ENCODE measurements around the gene FOXC1.

The FOXC1 gene

DNA sequence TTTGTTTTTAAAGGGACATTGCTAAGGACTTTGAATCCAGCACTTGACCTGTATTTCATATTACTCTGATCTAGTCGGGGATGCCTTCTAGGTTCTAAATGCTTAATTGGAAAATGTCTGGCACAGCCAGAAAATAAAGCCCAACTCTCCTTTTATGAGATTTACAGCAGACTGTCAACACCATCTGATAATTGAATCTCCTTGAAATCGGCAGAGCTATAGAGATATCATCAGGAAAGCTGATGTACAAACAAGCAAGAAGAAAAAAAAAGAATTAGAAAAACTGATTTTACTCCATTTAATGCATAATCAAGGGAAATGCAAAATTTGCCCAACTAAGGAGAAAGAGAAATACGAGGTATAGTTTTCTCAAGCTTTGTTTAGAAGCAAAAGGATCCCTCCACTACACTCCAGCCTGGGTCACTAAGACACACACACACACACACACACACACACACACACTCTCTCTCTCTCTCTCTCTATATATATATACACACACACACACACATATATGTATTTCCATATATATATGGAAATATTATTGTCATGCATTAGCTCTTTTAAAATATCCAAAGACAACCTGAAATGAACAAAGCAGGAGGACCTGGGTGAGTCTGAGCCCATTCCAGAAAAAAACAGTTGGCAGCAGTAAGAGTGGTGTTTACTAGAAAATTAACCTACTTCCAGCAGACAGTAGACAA, 9.5 kb upstream of the FOXC1 start:
- DNase-seq = no peak

DNA sequence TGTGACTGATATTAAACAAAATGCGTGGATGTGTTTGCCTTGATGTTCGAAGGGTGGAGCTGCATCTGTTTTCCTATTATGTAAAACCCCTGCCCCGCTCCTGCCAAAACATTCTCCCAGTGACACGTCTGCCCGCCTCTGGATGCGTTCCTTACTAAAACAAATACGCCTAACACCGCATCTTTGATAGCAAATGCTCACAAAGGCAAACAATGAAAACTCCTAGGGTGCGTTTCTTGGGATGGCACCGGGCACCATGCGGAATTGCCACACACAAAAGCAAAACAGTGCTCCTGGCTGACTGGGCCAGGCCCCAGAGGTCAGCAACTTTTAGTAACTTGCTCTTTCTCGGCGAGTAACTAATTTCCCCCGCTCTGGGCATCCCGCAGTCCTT, 9.0 kb upstream of the FOXC1 start:
- DNase-seq = no peak

DNA sequence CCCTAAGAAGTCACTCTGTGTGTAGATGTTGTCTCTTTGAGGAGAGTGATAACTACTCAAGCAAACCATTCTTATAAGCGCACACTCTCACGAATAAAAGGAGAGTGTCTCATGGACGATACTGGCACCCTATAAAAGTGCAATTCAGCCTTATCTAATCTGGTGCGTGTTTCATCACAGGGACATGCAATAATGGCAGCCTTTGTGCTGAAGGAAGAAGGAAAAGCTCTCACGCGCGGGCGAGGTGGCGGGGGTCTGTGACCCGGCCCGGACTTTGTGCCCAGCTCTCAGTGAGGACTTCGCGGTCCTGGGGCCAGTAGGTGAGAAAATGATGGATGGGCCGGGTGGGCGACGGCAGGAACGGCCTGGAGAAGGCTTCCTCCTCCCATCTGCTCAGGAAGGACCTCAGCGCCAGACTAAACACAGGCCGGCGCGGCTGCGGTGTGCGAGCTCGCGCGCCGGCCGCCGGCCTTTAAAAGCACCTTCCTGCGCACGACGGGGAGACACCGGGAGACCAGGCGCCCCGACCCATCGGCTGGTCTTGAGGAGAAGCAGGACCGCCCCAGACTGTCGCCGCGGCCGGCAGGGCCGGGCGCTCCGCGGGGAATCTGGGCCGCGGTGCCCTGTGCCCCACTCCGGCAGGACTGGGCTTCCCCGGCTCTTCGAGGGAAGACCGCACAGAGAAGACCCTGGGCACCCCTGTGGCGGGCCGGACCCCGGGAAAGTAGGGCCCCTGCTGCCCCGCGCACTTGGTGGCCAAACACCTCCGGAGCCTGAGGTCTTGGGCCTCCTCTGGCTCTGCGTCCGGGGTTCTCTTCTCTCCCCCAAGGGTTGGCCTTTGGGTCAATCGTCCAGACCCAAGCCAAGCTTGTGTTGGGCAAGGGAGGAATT, 8.3 kb upstream of the FOXC1 start:
- no peak for DNase-seq

DNA sequence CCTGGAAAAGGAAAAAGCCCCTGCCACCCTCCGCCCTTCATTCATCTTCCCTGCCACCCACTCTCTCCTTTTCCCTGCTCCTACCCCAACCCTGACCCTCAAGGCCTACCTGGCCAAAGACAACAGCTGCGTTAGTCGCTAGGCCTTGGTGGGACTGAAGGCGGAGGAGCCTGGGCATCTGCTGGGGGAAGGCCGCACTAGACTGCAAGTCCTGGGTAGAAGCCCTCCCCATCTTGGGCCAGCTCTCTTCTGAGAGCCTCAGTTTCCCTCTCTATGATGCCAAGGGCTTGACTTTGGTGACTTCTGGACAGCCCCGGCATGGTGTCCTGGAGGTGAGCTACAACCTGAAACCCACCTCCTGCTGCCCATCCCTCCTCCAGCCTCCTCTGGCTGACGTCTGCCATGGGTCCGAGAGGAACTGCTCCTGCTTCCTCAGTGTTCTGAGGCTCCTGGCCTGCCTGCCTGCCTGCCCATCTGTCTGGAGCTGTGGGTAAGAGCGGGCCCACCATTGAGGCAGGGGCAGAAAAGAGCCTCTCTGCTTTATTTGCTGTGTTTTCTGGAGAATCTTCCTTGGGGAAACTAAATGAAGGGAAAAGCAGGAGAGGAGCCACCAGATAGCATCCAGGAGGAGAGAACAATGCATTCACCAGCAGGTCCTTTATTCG, 7.5 kb upstream of the FOXC1 start:
- DNase-seq = no peak

DNA sequence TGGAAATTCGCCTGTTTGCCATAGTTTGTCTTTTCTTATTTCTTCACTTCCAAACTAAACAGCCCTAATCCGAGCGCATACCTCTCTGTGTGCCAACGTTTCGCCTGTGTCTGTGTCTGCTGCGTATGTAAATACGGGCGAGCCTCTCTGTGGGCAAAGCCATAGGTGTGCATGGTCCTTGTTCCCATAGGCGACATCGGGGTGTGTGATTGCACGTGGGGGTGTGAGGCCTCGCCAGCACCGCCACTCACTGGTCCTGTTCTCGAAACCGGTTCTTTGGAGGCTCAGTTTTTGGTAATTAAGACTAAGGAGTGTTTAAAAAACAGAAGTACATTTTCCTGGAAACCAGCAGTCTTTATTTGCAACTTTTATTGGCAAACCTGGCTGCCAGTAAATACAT, 6.0 kb upstream of the FOXC1 start:
- DNase-seq = no peak

DNA sequence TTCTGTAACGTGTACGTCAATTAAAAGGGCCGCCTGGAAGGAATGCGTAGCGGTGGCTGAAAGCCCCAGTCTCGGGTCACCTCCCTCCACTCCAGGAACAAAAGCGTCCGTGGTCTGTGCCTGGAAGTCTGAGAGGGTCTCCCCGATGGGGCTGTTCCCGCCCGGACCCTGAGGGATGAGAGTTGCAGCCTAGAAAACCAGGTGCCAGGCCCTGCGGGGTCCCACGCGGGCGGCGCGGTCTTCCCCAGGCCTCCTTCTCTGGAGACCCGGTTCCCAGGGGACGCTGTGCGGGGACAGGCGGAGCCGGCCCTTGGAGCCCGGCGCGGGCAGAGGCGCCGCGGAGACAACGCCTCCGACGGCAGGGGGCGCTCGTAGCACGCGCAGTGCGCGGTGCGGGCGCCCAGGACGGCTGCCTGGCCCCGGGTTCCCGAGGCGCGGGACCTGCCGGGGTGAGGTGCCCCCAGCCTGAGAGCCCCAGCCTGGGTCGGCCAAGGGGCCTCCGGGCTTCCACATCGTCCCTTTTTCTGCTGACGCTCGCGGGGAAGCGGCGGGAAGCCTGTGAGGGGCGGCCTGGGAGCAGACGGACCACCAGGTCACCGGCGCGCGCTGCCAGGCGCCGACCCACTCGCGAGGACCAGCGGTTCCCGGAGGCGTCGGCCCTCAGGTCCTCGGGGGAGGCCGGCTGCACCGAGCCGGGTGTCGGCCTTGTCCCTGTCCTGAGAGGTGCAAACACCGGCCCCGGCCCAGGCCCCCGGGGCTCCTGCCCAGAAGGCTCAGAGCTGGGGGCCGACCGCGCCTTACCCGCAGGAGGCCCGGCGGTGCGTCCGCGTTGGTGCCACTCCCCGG, 5.3 kb upstream of the FOXC1 start:
- no peak for DNase-seq

DNA sequence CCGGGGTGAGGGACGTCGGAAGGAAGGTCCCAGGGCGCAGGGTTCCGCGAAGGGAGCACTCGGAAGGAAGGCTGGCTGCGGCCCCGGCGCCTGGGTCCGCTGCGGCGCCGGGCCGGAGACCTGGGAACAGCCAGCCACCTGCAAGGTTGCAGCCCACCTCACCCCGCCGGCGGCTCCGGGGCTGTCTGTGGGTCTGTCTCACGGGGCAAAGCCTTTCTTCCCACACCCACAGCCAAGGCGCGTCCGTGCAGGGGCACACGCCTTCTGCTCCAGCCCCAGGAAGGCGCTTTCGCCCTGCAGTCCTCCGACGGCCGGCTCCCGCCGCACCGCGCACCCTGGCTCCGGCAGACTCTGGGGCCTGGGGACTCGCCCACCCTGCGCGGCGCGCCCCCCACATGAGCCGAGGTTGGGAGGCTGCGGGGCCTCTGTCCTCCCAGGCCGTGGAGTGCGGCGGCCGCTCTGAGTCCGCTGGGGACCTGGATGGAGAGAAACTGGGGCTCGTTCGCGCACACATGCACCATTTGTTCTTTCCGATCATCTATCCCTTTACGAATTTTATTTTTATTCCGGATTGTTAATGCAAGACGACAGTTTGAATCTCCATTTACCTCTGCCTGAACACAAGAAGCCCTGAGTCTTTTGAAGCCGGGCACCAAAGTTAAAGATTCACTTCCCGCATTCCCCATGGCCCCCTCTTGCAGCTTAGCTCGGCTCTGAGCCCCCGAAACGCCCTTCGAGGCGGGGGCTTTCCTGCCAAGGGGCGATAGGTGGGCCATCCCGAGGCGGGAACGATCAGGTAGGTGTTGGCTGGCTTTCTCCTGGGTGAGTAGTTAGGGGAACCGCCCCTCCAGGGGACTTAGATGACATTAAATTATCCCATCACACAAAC, 4.5 kb upstream of the FOXC1 start:
- DNase-seq = no peak

DNA sequence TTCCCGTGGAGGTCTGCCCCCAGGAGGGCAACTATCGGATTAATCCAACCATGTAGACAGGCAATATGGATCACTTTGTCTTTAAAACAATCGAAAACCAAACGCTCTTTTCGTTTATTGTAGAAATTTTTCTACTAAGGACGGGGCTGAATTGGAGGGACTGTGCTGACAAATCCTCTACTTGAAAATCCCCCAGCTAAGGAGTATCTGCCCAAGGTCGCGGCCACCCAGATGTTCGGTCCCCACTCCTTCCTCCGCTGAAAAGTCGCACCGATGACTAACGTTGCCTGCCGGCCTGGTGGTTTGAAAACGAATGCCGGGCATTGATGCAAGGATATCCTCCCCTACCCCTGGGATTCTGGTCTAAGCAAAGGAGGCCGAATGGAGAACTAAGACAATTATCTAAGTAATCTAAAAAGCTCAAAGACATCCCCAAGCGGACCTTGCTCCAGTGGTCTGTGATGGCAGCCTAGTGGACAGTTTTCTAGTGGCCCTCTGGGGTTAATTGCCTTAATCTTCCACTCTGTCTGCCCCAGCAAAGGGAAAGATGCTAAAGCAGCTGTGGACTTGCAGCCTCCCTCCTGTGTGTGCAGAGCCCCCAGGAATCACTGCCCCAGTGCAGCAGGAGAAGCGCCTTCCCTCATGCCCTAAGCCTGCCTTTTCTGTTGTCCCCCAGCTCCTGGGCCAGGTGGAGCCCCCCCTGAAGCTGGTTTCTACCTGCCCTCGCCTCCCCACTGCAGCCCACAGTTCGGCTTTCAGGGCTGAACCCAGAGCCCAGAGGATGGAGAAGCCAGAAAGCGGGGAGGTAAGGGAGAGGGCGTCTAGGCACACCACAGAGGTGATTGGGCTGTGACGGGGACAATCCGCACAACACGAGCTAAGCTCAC, 3.6 kb upstream of the FOXC1 start:
- no peak for DNase-seq

DNA sequence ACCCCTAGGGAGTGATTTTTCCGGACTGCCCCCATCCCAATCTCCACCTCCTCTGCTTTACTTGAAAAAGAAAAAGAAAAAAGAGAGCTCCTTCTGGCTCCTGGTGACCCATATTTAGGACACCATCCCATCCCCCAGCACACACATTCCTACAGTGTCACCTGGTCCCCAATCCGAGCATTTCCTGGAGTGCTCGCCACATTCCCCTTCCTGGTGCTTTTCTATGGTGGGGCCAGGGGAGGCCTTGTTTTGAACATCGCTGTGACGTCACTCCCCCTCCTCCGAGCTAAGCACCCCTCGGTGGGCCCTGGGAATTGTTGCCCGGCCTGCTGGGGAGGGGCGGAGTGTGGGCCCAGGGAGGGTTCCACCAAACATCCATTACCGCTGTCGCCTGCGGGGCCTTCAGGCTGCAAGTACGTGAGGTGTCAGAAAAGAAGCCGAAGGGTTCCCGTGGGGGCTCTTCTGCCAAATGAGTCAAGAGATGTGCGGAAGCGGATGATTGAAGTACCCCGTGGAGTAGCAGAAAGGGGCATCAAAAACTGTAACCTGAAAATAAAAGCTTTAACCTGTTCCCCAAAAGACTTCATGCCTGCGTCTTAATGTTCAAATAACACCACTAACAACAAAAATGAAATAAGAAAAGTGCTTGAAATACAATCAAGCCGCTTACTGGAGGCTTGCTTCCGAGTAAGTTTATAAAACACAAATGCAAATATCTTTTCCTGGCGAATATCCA, 2.8 kb upstream of the FOXC1 start:
- no peak for DNase-seq

DNA sequence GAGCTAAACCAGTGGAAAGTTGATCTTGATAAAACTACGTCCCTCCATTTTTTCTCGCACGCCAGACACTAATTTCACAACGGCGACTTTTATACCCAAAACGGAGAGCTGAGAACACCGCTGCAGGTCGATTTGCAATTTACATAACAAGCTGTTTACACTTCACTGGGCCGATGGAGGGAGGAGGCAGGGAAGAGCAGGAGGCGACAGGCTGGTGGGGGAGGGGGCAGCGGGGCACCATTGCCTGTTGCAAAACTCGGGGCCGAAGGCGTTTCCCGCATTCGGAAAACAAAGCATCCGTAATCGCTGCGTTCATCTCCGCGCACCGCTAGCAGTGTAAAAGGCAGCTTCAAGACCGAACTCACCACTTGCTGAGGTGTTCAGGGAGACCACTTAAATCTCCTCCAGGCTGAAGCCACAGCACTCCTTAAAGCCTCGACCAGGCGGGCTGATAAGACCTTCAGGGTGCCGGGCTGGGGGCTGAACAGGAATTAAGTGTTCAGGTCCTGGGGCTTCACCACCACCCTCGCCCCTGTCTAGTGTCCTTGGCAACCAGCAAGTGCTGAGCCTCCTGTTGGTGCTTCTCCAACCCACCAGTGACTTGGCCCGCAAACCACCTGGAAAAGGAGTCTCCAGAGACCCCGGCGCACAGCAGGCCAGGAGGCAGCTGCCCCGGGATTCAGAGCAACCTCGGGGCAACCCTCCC, 2.0 kb upstream of the FOXC1 start:
- no peak for DNase-seq

DNA sequence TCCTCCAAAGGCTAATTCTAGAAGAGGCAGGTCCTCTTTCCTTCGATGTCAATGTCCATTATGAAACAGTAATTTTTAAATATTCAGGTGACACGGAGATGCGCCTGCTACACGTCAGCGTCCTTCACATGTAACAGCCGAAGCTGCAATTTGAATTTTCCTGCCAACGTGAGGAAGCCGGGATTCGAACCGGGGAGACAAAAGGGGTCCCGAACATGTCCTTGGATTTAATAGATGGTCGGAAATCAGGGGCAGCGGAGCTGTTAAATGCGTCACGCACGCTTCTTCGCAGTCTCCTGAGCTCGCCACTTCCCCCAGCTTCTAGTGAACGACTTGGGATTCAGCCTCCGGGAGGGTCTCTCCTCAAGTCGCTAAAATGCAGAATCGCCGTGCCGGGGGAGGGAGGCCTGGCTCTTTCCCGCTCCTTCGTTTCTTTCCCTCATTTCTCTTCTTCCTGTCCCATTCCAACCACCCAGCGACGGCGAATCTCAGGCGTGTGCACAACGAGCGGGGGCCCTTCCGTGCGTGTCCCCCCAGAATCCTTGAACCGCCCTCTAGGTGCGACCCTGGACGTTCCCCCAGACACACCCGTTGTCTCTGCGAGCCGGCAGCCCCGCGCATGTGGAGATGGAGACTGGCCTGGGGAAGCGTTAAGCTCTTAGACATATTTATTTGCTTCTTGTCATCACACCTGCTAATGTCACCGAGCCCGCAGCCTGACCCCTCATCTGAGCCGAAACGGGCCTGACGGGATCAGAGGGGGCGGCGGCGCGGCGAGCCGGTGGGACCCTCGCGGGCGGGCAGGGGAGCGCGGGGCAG, 1.3 kb upstream of the FOXC1 start:
- no peak for DNase-seq

DNA sequence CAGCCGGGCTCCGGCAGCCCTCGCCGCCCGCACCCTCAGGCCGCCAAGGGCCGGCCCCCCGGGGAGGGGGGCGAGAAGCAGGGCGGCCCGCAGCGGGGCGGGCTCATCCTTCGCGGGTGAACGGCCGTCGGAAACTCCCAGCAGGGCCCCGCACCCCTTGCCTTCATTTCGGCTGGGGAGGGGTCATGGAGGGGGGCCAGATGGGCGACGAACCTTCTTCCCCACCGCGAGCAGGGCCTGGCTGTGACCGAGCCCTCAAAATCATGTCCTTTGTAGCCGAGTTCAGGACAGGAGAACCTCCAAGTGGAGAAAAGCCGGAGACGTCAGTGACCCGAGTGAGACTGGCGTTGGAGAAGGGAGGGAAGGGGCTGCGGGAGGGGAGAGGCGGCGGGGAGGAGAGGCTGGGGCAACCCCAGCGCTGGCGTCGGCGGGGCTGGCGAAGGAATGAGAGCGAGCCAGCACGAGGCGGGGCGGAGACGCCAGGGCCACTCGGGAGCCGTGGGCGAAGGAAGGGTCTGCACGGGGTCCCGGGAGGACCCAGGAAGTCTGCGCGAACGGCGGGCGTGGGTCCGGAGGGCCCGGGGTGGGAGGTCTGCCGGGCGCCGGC, 571 bp upstream of the FOXC1 start:
- no peak for DNase-seq

DNA sequence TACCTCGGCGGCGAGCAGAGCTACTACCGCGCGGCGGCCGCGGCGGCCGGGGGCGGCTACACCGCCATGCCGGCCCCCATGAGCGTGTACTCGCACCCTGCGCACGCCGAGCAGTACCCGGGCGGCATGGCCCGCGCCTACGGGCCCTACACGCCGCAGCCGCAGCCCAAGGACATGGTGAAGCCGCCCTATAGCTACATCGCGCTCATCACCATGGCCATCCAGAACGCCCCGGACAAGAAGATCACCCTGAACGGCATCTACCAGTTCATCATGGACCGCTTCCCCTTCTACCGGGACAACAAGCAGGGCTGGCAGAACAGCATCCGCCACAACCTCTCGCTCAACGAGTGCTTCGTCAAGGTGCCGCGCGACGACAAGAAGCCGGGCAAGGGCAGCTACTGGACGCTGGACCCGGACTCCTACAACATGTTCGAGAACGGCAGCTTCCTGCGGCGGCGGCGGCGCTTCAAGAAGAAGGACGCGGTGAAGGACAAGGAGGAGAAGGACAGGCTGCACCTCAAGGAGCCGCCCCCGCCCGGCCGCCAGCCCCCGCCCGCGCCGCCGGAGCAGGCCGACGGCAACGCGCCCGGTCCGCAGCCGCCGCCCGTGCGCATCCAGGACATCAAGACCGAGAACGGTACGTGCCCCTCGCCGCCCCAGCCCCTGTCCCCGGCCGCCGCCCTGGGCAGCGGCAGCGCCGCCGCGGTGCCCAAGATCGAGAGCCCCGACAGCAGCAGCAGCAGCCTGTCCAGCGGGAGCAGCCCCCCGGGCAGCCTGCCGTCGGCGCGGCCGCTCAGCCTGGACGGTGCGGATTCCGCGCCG, 994 bp downstream of the FOXC1 start:
- DNase-seq = no peak

DNA sequence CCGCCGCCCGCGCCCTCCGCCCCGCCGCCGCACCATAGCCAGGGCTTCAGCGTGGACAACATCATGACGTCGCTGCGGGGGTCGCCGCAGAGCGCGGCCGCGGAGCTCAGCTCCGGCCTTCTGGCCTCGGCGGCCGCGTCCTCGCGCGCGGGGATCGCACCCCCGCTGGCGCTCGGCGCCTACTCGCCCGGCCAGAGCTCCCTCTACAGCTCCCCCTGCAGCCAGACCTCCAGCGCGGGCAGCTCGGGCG, 1.5 kb downstream of the FOXC1 start:
- DNase-seq = no peak

DNA sequence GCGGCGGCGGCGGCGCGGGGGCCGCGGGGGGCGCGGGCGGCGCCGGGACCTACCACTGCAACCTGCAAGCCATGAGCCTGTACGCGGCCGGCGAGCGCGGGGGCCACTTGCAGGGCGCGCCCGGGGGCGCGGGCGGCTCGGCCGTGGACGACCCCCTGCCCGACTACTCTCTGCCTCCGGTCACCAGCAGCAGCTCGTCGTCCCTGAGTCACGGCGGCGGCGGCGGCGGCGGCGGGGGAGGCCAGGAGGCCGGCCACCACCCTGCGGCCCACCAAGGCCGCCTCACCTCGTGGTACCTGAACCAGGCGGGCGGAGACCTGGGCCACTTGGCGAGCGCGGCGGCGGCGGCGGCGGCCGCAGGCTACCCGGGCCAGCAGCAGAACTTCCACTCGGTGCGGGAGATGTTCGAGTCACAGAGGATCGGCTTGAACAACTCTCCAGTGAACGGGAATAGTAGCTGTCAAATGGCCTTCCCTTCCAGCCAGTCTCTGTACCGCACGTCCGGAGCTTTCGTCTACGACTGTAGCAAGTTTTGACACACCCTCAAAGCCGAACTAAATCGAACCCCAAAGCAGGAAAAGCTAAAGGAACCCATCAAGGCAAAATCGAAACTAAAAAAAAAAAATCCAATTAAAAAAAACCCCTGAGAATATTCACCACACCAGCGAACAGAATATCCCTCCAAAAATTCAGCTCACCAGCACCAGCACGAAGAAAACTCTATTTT, 2.0 kb downstream of the FOXC1 start:
- DNase-seq = no peak

DNA sequence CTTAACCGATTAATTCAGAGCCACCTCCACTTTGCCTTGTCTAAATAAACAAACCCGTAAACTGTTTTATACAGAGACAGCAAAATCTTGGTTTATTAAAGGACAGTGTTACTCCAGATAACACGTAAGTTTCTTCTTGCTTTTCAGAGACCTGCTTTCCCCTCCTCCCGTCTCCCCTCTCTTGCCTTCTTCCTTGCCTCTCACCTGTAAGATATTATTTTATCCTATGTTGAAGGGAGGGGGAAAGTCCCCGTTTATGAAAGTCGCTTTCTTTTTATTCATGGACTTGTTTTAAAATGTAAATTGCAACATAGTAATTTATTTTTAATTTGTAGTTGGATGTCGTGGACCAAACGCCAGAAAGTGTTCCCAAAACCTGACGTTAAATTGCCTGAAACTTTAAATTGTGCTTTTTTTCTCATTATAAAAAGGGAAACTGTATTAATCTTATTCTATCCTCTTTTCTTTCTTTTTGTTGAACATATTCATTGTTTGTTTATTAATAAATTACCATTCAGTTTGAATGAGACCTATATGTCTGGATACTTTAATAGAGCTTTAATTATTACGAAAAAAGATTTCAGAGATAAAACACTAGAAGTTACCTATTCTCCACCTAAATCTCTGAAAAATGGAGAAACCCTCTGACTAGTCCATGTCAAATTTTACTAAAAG, 2.7 kb downstream of the FOXC1 start:
- DNase-seq = no peak
